Neutrophil (primary cell): Measurements from ENCODE around the gene ETNK1.

Source experiments
- H3K27ac ChIP-seq: fragments of 200-600 bp; sonication (generic); 2 replicates; pipeline ENCODE4 v1.5.1; 2016; ENCODE audit warnings: mild to moderate bottlenecking, moderate library complexity
- H3K27me3 ChIP-seq: fragments of 200-600 bp; sonication (generic); 2 replicates; pipeline ENCODE4 v1.6.0; 2016; ENCODE audit warnings: mild to moderate bottlenecking
- H3K36me3 ChIP-seq: fragments of 200-600 bp; sonication (generic); 2 replicates; pipeline ENCODE4 v1.5.1; 2017
- H3K4me1 ChIP-seq, 2 experiments: fragments of 200-600 bp in 1 of 2; sonication (generic) in 1 of 2; 1 replicate in 1 of 2; 2 replicates in 1 of 2; pipeline versions ENCODE4 v1.5.1 to v1.6.1; 2013 to 2016; ENCODE audit warnings: low read depth in 1 of 2, low read length in 1 of 2, mild to moderate bottlenecking in 1 of 2, moderate library complexity in 1 of 2; ENCODE audit not compliant: control insufficient read depth in 1 of 2, insufficient read depth in 1 of 2
- H3K4me3 ChIP-seq, 2 experiments: fragments of 200-600 bp in 1 of 2; sonication (generic) in 1 of 2; 1 replicate in 1 of 2; 2 replicates in 1 of 2; pipeline ENCODE4 v1.5.1; 2013 to 2016; ENCODE audit warnings: low read depth in 1 of 2, low read length in 1 of 2, mild to moderate bottlenecking in 1 of 2, moderate library complexity in 1 of 2
- H3K9me3 ChIP-seq: fragments of 200-600 bp; sonication (generic); 2 replicates; pipeline ENCODE4 v1.5.1; 2016
- TF ChIP-seq, protein P1 (sequence below): fragments of 200-600 bp; sonication (generic); IDR thresholded peaks from 2 replicates; pipeline ENCODE4 v1.5.1; 2016; ENCODE audit warnings: antibody characterized with exemption

ETNK1 gene

DNA sequence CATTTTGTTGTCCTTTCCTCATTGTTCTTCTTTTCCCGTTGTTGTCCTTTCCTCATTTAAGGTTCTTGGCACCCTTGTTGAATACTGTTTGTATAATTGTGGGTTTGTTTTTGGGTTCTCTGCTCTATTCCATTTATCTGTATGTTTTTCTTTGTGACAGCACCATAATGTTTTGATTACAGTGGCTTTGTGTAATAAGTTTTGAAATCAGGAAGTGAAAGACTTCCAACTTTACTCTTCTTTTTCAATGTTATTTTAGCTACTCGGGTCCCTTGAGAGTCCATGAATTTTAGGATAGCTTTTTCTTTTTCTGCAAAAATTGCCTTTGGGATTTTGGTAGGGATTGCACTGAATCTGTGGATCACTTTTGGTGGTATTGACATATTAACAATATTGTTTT is 28.1 kb downstream of the ETNK1 start:
- Histone ChIP-seq H3K4me3 (no peak overlapping the region), H3K27ac (peak overlapping the region; percentile 20)

DNA sequence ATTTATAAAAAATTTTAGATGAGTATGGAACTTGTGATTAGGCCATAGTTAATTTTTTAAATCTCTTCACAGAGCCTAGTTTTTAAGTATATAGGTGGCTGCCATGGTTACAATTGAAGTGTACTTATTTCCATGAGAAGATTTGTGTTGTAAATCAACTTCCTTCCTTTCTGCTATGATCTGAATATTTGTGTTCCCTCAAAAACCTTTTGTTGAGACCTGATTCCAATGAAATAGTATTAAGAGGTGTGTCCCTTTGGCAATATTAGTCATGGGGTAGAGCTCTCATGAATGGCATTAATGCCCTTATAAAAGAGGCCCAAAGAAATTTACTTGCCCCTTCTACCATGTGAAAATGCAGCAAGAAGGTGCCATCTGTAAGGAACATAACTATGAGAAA is 28.8 kb downstream of the ETNK1 start:
- TF ChIP-seq, protein P1, sequence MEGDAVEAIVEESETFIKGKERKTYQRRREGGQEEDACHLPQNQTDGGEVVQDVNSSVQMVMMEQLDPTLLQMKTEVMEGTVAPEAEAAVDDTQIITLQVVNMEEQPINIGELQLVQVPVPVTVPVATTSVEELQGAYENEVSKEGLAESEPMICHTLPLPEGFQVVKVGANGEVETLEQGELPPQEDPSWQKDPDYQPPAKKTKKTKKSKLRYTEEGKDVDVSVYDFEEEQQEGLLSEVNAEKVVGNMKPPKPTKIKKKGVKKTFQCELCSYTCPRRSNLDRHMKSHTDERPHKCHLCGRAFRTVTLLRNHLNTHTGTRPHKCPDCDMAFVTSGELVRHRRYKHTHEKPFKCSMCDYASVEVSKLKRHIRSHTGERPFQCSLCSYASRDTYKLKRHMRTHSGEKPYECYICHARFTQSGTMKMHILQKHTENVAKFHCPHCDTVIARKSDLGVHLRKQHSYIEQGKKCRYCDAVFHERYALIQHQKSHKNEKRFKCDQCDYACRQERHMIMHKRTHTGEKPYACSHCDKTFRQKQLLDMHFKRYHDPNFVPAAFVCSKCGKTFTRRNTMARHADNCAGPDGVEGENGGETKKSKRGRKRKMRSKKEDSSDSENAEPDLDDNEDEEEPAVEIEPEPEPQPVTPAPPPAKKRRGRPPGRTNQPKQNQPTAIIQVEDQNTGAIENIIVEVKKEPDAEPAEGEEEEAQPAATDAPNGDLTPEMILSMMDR: no peak
- Histone ChIP-seq H3K4me3 (no peak overlapping the region), H3K9me3 (no peaks in the 10 kb centered on the region), H3K4me1 (peaks cover 10 to 11% of the 10 kb centered on the region in 2 experiments), H3K36me3 (no peaks in the 10 kb centered on the region), H3K27me3 (no peaks in the 10 kb centered on the region), H3K27ac (no peak overlapping the region)

More for the DNA sequence above, 28.1 kb downstream of the ETNK1 start:
- TF ChIP-seq, protein P1: no peak
- Histone ChIP-seq H3K27me3 (no peaks in the 10 kb centered on the region), H3K36me3 (no peaks in the 10 kb centered on the region), H3K4me1 (peaks cover 10 to 11% of the 10 kb centered on the region in 2 experiments), H3K9me3 (no peaks in the 10 kb centered on the region)

DNA sequence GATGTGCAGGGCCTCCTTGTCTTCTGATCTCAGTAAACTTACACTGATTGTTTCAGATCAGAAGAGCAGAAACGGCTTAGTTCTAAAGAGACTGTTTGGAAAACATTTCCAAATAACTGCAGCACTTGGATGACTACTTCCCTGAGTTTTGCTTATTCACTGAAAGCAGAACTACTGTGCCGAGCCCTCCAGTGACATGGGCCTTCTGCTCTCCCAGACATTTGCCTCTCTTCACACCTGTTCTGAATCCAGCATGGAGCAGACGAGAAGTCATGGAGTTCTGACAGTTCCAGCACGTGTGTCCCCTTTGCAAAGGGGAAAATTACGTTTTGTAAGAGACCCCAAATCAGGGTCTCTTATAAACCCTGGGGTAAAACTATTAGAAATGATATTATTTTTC is 31.4 kb downstream of the ETNK1 start:
- H3K27me3 ChIP-seq: no peaks in the 10 kb centered on the region
- H3K36me3 ChIP-seq: no peaks in the 10 kb centered on the region
- no peak overlapping the region for H3K4me3 ChIP-seq
- no peak overlapping the region for H3K27ac ChIP-seq
- no peaks in the 10 kb centered on the region for H3K9me3 ChIP-seq
- TF ChIP-seq, protein P1: no peak
- H3K4me1 ChIP-seq: peaks cover 10 to 11% of the 10 kb centered on the region in 2 experiments

DNA sequence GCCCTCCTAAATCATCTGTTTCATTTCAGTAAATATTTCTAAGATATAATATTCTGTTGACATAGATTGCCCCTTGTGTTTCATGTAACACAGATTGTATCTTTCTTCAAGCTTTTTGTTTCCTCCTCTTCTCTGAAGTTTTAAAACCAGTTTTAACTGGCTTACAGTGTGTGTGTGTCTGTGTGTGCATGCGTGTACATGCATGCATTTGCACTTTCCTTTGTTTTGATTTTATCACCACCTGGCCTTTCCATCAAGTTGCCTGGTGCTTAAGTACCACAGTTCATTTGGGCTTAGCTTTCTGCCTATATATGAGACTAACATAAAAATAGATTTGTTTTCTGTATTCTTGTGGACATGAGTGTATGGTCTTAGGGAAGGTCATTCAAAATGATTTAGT is 31.9 kb downstream of the ETNK1 start:
- Histone ChIP-seq H3K4me3 (no peak overlapping the region), H3K36me3 (no peaks in the 10 kb centered on the region), H3K9me3 (no peaks in the 10 kb centered on the region), H3K27me3 (no peaks in the 10 kb centered on the region), H3K27ac (no peak overlapping the region), H3K4me1 (peaks cover 10 to 11% of the 10 kb centered on the region in 2 experiments)
- TF ChIP-seq, protein P1: no peak

DNA sequence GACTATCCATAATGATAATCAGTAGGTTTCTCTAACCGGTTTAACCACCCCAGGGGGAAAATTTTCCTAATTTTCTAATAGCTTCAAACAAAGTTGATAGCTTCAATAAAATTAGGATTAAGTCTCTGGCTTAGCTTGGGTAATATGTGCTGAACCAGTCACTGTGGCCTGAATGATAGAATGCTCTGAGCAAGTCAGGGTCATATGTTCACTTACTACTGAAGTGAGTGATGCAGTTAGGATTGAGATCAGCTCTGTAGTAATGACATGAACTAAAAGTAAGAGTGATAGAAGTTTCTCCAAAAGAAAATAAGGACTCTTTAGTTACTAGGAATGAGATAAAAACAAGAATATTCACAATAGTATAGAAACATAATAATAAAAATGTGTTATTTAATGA is 32.6 kb downstream of the ETNK1 start:
- Histone ChIP-seq H3K27me3 (no peaks in the 10 kb centered on the region), H3K4me1 (peaks cover 10 to 11% of the 10 kb centered on the region in 2 experiments), H3K27ac (no peak overlapping the region), H3K9me3 (no peaks in the 10 kb centered on the region), H3K4me3 (no peak overlapping the region), H3K36me3 (no peaks in the 10 kb centered on the region)
- TF ChIP-seq, protein P1: no peak

DNA sequence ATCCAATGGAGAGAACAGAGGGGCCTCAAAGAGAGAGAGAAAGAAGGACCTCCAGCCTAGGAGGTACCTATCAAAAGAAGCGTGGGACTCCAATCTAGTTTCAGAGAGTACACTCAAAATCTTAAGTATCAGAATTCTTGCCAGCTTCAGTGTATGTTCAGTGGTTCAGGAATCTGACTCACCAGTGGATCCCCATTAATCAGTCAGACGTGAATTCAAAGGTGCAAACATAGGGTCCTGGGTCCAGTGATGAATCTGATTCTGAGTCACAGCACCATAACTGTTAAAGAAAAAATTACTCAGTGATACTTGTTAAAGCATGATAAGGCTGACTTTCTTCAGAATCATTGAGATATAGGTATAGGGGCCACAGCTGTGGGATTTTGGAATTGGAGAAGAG is 33.2 kb downstream of the ETNK1 start:
- H3K4me1 ChIP-seq: peaks cover 6 to 8% of the 10 kb centered on the region in 2 experiments
- TF ChIP-seq, protein P1: no peak
- no peak overlapping the region for H3K27ac ChIP-seq
- no peak overlapping the region for H3K4me3 ChIP-seq
- H3K9me3 ChIP-seq: no peaks in the 10 kb centered on the region
- H3K27me3 ChIP-seq: no peaks in the 10 kb centered on the region
- H3K36me3 ChIP-seq: no peaks in the 10 kb centered on the region
